ENCODE data around the gene MCF2L2. TPM values are rescaled to one million over a fixed set of nuclear protein-coding genes. Genes with fewer than 3 reads are reported as not detected.

The MCF2L2 gene
- total and polyA plus RNA-seq, 9 of the 15 experiments (the other 6 are each of a cell fraction or from before 2014, with no cell fraction given), result 0.56 to 4.2 (median 3.0) TPM

DNA sequence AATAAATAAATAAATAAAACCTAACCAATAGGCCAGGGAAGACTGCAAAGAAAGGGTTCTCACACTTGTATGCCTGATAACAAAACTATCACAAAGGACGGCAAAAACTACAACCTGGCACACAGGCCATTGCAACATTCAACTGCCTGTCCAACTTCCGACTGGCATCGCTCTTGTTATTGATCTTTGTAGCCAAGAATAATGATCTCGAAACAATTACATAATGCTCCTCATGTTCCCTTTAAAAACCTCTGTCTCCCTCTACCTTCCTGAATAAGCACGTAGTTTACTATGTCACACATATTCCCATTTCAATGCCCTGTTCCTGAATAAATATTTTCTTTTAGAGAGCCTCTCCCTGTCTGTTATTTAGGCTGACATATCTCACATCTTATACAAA, 101.1 kb downstream of the MCF2L2 start:
- Histone ChIP-seq H3K4me1 (replicated peaks in 1 of 2; ENCODE audit: control insufficient read depth in 2 of 2, insufficient read depth in 2 of 2, low read length in 2 of 2) (peaks cover 10 to 29% of the 10 kb centered on the region in 2 experiments; a peak in 4 of 5 replicates), H4K20me1 (replicated peaks; ENCODE audit: control insufficient read depth, insufficient read depth, low read length) (no peaks in the 10 kb centered on the region), H2AFZ (ENCODE audit: low read depth, low read length) (no peak overlapping the region), H3K79me2 (ENCODE audit: control insufficient read depth, insufficient read depth, low read length) (no peaks in the 10 kb centered on the region), H3K27me3 (ENCODE audit: control insufficient read depth in 2 of 2, insufficient read depth in 2 of 2, low read length in 2 of 2) (no peaks in the 10 kb centered on the region), H3K9ac (ENCODE audit: insufficient read depth in 1 of 2, low read depth in 2 of 2, low read length in 2 of 2) (no peak overlapping the region), H3K36me3 (ENCODE audit: control insufficient read depth, insufficient read depth, low read length) (no peaks in the 10 kb centered on the region), H3K9me1 (ENCODE audit: control insufficient read depth, insufficient read depth, low read length) (no peaks in the 10 kb centered on the region), H3K9me3 (replicated peaks; ENCODE audit: control insufficient read depth, insufficient read depth, low read depth, low read length) (no peaks in the 10 kb centered on the region), H3K27ac (ENCODE audit: extremely low read depth, low read depth, low read length) (no peak overlapping the region), H3K4me3 (no peak overlapping the region), H3K4me2 (ENCODE audit: insufficient read depth, low read length) (no peak overlapping the region)
- 86% methylated on average over 5 of the region's 5 CpGs for WGBS (ENCODE audit: insufficient coverage, low coverage, missing lambda C conversion rate)
- BruUV-seq (replicated peaks), result no TSS peak
- no peak for DNase-seq (ENCODE audit: extremely low read depth in 1 of 4, low spot score in 3 of 4)
- intact Hi-C loops (cut with micrococcal nuclease) (no loop called here), in situ Hi-C loops (cut with MboI) (no loop called here)
- no peak for ATAC-seq
- TF ChIP-seq HNRNPH1 (optimal IDR thresholded peaks at IDR 0.05; ENCODE audit: low read depth, low read length), result no peak
- TF ChIP-seq TOE1 (IDR thresholded peaks at IDR 0.05; ENCODE audit: borderline replicate concordance), result no peak
- no peak for TF ChIP-seq TOE1 (CRISPR knock-in tag; IDR thresholded peaks at IDR 0.05; ENCODE audit: borderline replicate concordance, low read depth)
- no peak for TF ChIP-seq ZNF239 (CRISPR knock-in tag; IDR thresholded peaks at IDR 0.05)
- no peak for TF ChIP-seq TARDBP (IDR thresholded peaks at IDR 0.05)
- TF ChIP-seq ELF2 (CRISPR knock-in tag; IDR thresholded peaks at IDR 0.05), result no peak
- TF ChIP-seq RHOXF2B (CRISPR knock-in tag; conservative IDR thresholded peaks at IDR 0.05), result no peak
- TF ChIP-seq, protein P1, sequence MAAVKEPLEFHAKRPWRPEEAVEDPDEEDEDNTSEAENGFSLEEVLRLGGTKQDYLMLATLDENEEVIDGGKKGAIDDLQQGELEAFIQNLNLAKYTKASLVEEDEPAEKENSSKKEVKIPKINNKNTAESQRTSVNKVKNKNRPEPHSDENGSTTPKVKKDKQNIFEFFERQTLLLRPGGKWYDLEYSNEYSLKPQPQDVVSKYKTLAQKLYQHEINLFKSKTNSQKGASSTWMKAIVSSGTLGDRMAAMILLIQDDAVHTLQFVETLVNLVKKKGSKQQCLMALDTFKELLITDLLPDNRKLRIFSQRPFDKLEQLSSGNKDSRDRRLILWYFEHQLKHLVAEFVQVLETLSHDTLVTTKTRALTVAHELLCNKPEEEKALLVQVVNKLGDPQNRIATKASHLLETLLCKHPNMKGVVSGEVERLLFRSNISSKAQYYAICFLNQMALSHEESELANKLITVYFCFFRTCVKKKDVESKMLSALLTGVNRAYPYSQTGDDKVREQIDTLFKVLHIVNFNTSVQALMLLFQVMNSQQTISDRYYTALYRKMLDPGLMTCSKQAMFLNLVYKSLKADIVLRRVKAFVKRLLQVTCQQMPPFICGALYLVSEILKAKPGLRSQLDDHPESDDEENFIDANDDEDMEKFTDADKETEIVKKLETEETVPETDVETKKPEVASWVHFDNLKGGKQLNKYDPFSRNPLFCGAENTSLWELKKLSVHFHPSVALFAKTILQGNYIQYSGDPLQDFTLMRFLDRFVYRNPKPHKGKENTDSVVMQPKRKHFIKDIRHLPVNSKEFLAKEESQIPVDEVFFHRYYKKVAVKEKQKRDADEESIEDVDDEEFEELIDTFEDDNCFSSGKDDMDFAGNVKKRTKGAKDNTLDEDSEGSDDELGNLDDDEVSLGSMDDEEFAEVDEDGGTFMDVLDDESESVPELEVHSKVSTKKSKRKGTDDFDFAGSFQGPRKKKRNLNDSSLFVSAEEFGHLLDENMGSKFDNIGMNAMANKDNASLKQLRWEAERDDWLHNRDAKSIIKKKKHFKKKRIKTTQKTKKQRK (IDR thresholded peaks at IDR 0.05; ENCODE audit: borderline replicate concordance, low read depth, low read length), result no peak
- TF ChIP-seq FOXK2 (conservative IDR thresholded peaks at IDR 0.05 in 1 of 2, IDR thresholded peaks at IDR 0.05 in 1 of 2; ENCODE audit: low read depth in 2 of 2), result no peak
- ChIA-PET CTCF (ENCODE audit: low intra/inter-chr PET ratio) (no interaction called here), POLR2A (no interaction called here)
- no peak for FAIRE-seq
